ENCODE measurements around the gene SDK2.

GRCh38 chr17:73468221-73468620, 176.0 kb downstream of the SDK2 start:
- TF ChIP-seq CTCF (conservative IDR thresholded peaks at IDR 0.05; ENCODE audit: low read depth, low read length) (no peak), EZH2 (IDR thresholded peaks at IDR 0.05; ENCODE audit: borderline replicate concordance, low read depth, low read length, poor library complexity, severe bottlenecking) (no peak)
